ENCODE measurements around the gene GAA. TPM values are rescaled to one million over a fixed set of nuclear protein-coding genes. Genes with fewer than 3 reads are reported as not detected.

GAA gene
- total RNA-seq, 1 donor from 2014 or later, result 23.6 TPM

GRCh38 chr17:80117491-80118401 is 16.4 kb downstream of the GAA start:
- Mint-ChIP-seq H3K4me3 (ENCODE audit: low read depth) (no peak overlapping the region), H3K36me3 (ENCODE audit: low read depth) (no peaks in the 10 kb centered on the region), H3K27ac (no peak overlapping the region), H3K27me3 (ENCODE audit: low read depth) (no peaks in the 10 kb centered on the region), H3K4me1 (ENCODE audit: low read depth) (no peaks in the 10 kb centered on the region), H3K9me3 (no peaks in the 10 kb centered on the region)
- intact Hi-C loops (cut with micrococcal nuclease), result no loop called here
- no peak for DNase-seq (ENCODE audit: low spot score)

GRCh38 chr17:80118601-80119270 is 17.4 kb downstream of the GAA start:
- Mint-ChIP-seq H3K27me3 (ENCODE audit: low read depth) (no peaks in the 10 kb centered on the region), H3K9me3 (no peaks in the 10 kb centered on the region), H3K36me3 (ENCODE audit: low read depth) (no peaks in the 10 kb centered on the region), H3K27ac (no peak overlapping the region), H3K4me3 (ENCODE audit: low read depth) (no peak overlapping the region), H3K4me1 (ENCODE audit: low read depth) (no peaks in the 10 kb centered on the region)
- intact Hi-C loops (cut with micrococcal nuclease), result no loop called here
- no peak for DNase-seq (ENCODE audit: low spot score)

GRCh38 chr17:80119271-80119791 is 17.9 kb downstream of the GAA start:
- no peaks in the 10 kb centered on the region for H3K9me3 Mint-ChIP-seq
- H3K4me1 Mint-ChIP-seq (ENCODE audit: low read depth), result no peaks in the 10 kb centered on the region
- H3K27ac Mint-ChIP-seq, result no peak overlapping the region
- H3K4me3 Mint-ChIP-seq (ENCODE audit: low read depth), result no peak overlapping the region
- H3K27me3 Mint-ChIP-seq (ENCODE audit: low read depth), result no peaks in the 10 kb centered on the region
- intact Hi-C loops (cut with micrococcal nuclease), result no loop called here
- no peak for DNase-seq (ENCODE audit: low spot score)
- no peaks in the 10 kb centered on the region for H3K36me3 Mint-ChIP-seq (ENCODE audit: low read depth)

GRCh38 chr17:80119839-80120238 is 18.5 kb downstream of the GAA start:
- no peaks in the 10 kb centered on the region for H3K9me3 Mint-ChIP-seq
- H3K4me1 Mint-ChIP-seq (ENCODE audit: low read depth), result no peaks in the 10 kb centered on the region
- no peak overlapping the region for H3K27ac Mint-ChIP-seq
- H3K27me3 Mint-ChIP-seq (ENCODE audit: low read depth), result no peaks in the 10 kb centered on the region
- intact Hi-C loops (cut with micrococcal nuclease), result no loop called here
- H3K36me3 Mint-ChIP-seq (ENCODE audit: low read depth), result no peaks in the 10 kb centered on the region
- no peak overlapping the region for H3K4me3 Mint-ChIP-seq (ENCODE audit: low read depth)
- DNase-seq (ENCODE audit: low spot score), result no peak

GRCh38 chr17:80122026-80122575 is 20.7 kb downstream of the GAA start:
- H3K27ac Mint-ChIP-seq, result no peak overlapping the region
- DNase-seq (ENCODE audit: low spot score), result no peak
- H3K4me1 Mint-ChIP-seq (ENCODE audit: low read depth), result no peaks in the 10 kb centered on the region
- no peaks in the 10 kb centered on the region for H3K27me3 Mint-ChIP-seq (ENCODE audit: low read depth)
- H3K36me3 Mint-ChIP-seq (ENCODE audit: low read depth), result no peaks in the 10 kb centered on the region
- no peaks in the 10 kb centered on the region for H3K9me3 Mint-ChIP-seq
- no peak overlapping the region for H3K4me3 Mint-ChIP-seq (ENCODE audit: low read depth)
- intact Hi-C loops (cut with micrococcal nuclease), result no loop called here

DNA sequence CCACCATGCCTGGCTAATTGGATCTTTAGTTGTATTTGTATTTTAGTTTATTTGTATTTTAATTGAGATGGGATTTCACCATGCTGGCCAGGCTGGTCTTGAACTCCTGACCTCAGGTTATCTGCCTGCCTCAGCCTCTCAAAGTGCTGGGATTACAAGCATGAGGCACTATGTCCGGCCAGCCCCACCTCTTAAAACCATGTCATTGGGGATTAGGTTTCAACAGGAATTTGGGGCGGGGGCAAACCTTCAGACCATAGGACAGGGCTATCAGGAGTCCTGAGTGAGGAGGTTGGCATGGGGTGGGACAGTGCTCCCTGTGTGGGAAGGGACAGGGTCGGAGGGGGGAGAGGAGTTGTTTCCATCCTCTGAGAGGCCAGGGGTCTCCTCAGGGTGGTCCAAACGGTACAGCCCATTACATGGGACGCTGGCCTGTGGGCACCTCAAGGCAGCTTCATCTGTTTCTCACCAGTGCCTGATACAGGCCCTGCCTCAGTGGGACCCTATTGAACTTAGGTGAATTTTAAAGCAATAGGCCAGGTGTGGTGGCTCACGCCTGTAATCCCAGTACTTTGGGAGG is 21.6 kb downstream of the GAA start:
- Mint-ChIP-seq H3K27ac (no peak overlapping the region), H3K4me1 (ENCODE audit: low read depth) (no peaks in the 10 kb centered on the region), H3K9me3 (no peaks in the 10 kb centered on the region), H3K4me3 (ENCODE audit: low read depth) (no peak overlapping the region), H3K36me3 (ENCODE audit: low read depth) (no peaks in the 10 kb centered on the region), H3K27me3 (ENCODE audit: low read depth) (peaks cover 5% of the 10 kb centered on the region)
- intact Hi-C loops (cut with micrococcal nuclease), result no loop called here
- no peak for DNase-seq (ENCODE audit: low spot score)

GRCh38 chr17:80123791-80124190 is 22.4 kb downstream of the GAA start:
- no peaks in the 10 kb centered on the region for H3K36me3 Mint-ChIP-seq (ENCODE audit: low read depth)
- peaks cover 11% of the 10 kb centered on the region for H3K27me3 Mint-ChIP-seq (ENCODE audit: low read depth)
- no peak overlapping the region for H3K4me3 Mint-ChIP-seq (ENCODE audit: low read depth)
- intact Hi-C loops (cut with micrococcal nuclease), result no loop called here
- no peaks in the 10 kb centered on the region for H3K4me1 Mint-ChIP-seq (ENCODE audit: low read depth)
- no peak overlapping the region for H3K27ac Mint-ChIP-seq
- H3K9me3 Mint-ChIP-seq, result no peaks in the 10 kb centered on the region
- no peak for DNase-seq (ENCODE audit: low spot score)

GRCh38 chr17:80124351-80124981 is 23.1 kb downstream of the GAA start:
- H3K36me3 Mint-ChIP-seq (ENCODE audit: low read depth), result no peaks in the 10 kb centered on the region
- peaks cover 1% of the 10 kb centered on the region for H3K4me1 Mint-ChIP-seq (ENCODE audit: low read depth)
- DNase-seq (ENCODE audit: low spot score), result no peak
- intact Hi-C loops (cut with micrococcal nuclease), result no loop called here
- H3K27me3 Mint-ChIP-seq (ENCODE audit: low read depth), result peaks cover 15% of the 10 kb centered on the region
- no peak overlapping the region for H3K27ac Mint-ChIP-seq
- no peaks in the 10 kb centered on the region for H3K9me3 Mint-ChIP-seq
- H3K4me3 Mint-ChIP-seq (ENCODE audit: low read depth), result no peak overlapping the region

DNA sequence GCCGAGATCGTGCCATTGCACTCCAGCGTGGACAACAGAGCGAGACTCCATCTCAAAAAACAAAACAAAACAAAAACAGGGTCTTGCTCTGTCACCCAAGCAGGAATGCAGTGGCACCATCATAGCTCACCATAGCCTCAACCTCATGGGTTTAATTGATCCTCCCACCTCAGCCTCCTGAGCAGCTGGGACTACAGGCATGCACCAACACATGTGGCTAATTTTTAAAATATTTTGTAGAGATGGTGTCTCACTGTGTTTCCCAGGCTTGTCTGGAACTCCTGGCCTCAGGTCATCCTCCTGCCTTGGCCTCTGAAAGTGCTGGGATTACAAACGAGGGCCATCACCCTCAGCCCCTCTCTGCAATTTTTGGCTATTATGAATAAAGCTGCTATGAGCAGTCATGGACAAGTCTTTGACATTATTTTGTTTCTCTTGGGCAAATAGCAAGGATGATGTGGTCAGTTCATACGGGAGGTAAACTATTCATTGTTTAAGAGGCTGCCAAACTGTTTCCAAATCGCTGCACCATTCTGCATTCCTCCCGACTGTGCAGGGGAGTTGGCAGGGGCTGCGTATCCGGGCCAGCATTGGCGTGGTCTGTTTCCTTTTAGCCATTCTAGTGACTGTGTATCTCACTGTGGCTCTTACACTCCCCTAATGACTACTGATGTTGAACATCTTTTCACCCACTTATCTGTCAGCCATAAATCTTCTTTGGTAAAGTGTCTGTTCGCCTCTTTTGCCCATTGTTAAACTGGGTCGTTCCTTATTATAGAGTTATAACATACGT is 24.5 kb downstream of the GAA start:
- Mint-ChIP-seq H3K36me3 (ENCODE audit: low read depth) (no peaks in the 10 kb centered on the region), H3K27ac (no peak overlapping the region), H3K9me3 (no peaks in the 10 kb centered on the region), H3K27me3 (ENCODE audit: low read depth) (peaks cover 18% of the 10 kb centered on the region), H3K4me3 (ENCODE audit: low read depth) (no peak overlapping the region), H3K4me1 (ENCODE audit: low read depth) (peaks cover 1% of the 10 kb centered on the region)
- intact Hi-C loops (cut with micrococcal nuclease), result no loop called here
- DNase-seq (ENCODE audit: low spot score), result no peak

DNA sequence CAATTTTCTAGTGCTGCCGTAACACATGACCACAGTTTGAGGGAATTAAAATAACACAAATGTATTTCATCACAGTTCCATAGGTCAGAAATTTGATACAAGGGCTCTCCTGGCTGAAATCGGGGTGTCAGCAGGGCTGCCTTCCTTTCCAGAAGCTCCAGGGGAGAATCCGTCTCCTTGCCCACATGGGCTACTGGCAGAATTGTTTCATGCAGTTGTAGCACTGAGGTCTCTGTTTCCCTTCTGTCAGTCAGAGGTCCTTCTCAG is 25.0 kb downstream of the GAA start:
- H3K27ac Mint-ChIP-seq, result no peak overlapping the region
- H3K27me3 Mint-ChIP-seq (ENCODE audit: low read depth), result peaks cover 18% of the 10 kb centered on the region
- intact Hi-C loops (cut with micrococcal nuclease), result no loop called here
- no peak overlapping the region for H3K4me3 Mint-ChIP-seq (ENCODE audit: low read depth)
- no peaks in the 10 kb centered on the region for H3K9me3 Mint-ChIP-seq
- peaks cover 1% of the 10 kb centered on the region for H3K4me1 Mint-ChIP-seq (ENCODE audit: low read depth)
- no peak for DNase-seq (ENCODE audit: low spot score)
- no peaks in the 10 kb centered on the region for H3K36me3 Mint-ChIP-seq (ENCODE audit: low read depth)

GRCh38 chr17:80129006-80129565 is 27.7 kb downstream of the GAA start:
- Mint-ChIP-seq H3K27ac (no peak overlapping the region), H3K36me3 (ENCODE audit: low read depth) (peaks cover 17% of the 10 kb centered on the region), H3K4me3 (ENCODE audit: low read depth) (no peak overlapping the region)

GRCh38 chr17:80130992-80131391 is 29.6 kb downstream of the GAA start:
- Mint-ChIP-seq H3K27me3 (ENCODE audit: low read depth) (peaks cover 18% of the 10 kb centered on the region), H3K9me3 (no peaks in the 10 kb centered on the region), H3K4me1 (ENCODE audit: low read depth) (peaks cover 1% of the 10 kb centered on the region), H3K27ac (no peak overlapping the region), H3K36me3 (ENCODE audit: low read depth) (peaks cover 33% of the 10 kb centered on the region), H3K4me3 (ENCODE audit: low read depth) (no peak overlapping the region)
- no peak for DNase-seq (ENCODE audit: low spot score)
- intact Hi-C loops (cut with micrococcal nuclease), result no loop called here

More at GRCh38 chr17:80129006-80129565, 27.7 kb downstream of the GAA start:
- no peaks in the 10 kb centered on the region for H3K9me3 Mint-ChIP-seq
- peaks cover 18% of the 10 kb centered on the region for H3K27me3 Mint-ChIP-seq (ENCODE audit: low read depth)
- H3K4me1 Mint-ChIP-seq (ENCODE audit: low read depth), result peaks cover 1% of the 10 kb centered on the region
- no peak for DNase-seq (ENCODE audit: low spot score)
- intact Hi-C loops (cut with micrococcal nuclease), result no loop called here
